ENCODE results near the gene OSBPL2.

- TF ChIP-seq PRRX2 (CRISPR knock-in tag; IDR thresholded peaks at IDR 0.05), result no peak
- TF ChIP-seq CTCF (IDR thresholded peaks at IDR 0.05), result no peak
- no peak for TF ChIP-seq GABPB1 (CRISPR knock-in tag; IDR thresholded peaks at IDR 0.05)
- no peak for TF ChIP-seq NR1H2 (CRISPR knock-in tag; IDR thresholded peaks at IDR 0.05)
- TF ChIP-seq FOXP4 (CRISPR knock-in tag; IDR thresholded peaks at IDR 0.05), result no peak
These were observed 28.0 kb downstream of the OSBPL2 start for GRCh38 chr20:62266340-62266739.

Measured in WTC11 (cell line).